Large intestine (tissue), 3 donors: Measurements from ENCODE around the gene EIF4G3. TPM values are rescaled to one million over a fixed set of nuclear protein-coding genes. Genes with fewer than 3 reads are reported as not detected.
"Not testable (repeated sequence)": the region's sequence is repeated elsewhere in the genome, so short reads cannot be mapped to it uniquely, and the experiment has no call there.

Experiments
- DNase-seq, 2 donors: peaks; one replicate each; pipeline versions ENCODE4 v3.0.0 to v3.0.0-alpha.2; 2013
- H3K27ac ChIP-seq: one replicate; pipeline ENCODE4 v1.5.1; 2013; ENCODE audit warnings: low read length
- H3K27me3 ChIP-seq: 2 replicates; pipeline ENCODE4 v1.6.1; 2013; ENCODE audit warnings: low read length; ENCODE audit not compliant: control insufficient read depth, insufficient read depth
- H3K36me3 ChIP-seq: 2 replicates; pipeline ENCODE4 v1.6.1; 2013; ENCODE audit warnings: low read length; ENCODE audit not compliant: control insufficient read depth, insufficient read depth
- H3K4me1 ChIP-seq: one replicate; pipeline ENCODE4 v1.6.1; 2013; ENCODE audit warnings: low read length; ENCODE audit not compliant: control insufficient read depth, insufficient read depth
- H3K4me3 ChIP-seq: one replicate; pipeline ENCODE4 v1.5.1; 2013; ENCODE audit warnings: low read length
- H3K9me3 ChIP-seq: one replicate; pipeline ENCODE4 v1.6.1; 2013; ENCODE audit warnings: mild to moderate bottlenecking, low read depth, low read length, moderate library complexity; ENCODE audit not compliant: control insufficient read depth
- WGBS: methylation state at CpG from one replicate; pipeline ENCODE4 v1.1.5; 2013; ENCODE audit warnings: low lambda C conversion rate; ENCODE audit not compliant: insufficient coverage; 5-methylcytosine and 5-hydroxymethylcytosine counted together
- polyA plus RNA-seq: library from polyadenylated mRNA; unstranded; fragments of 120-200 nt; gene quantifications from one replicate; pipeline ENCODE4 v1.2.1, GENCODE V29; 2013

The EIF4G3 gene
- polyA plus RNA-seq, 1 donor = 37.8 TPM

GRCh38 chr1:21173096-21173495, 3.6 kb downstream of the EIF4G3 start:
- not testable (repeated sequence) for H3K36me3 ChIP-seq, H3K9me3 ChIP-seq, DNase-seq, H3K4me3 ChIP-seq, H3K27ac ChIP-seq, H3K27me3 ChIP-seq
- no CpG with 5 or more reads among the region's 12 CpGs for whole genome bisulfite sequencing
- peaks cover 10% of the 10 kb centered on the region for H3K4me1 ChIP-seq

GRCh38 chr1:21170837-21171236, 5.9 kb downstream of the EIF4G3 start:
- DNase-seq, H3K27ac ChIP-seq, H3K9me3 ChIP-seq, H3K27me3 ChIP-seq, H3K4me3 ChIP-seq, H3K4me1 ChIP-seq: not testable (repeated sequence)
- WGBS = no CpG with 5 or more reads among the region's 4 CpGs
- peaks cover 14% of the 10 kb centered on the region for H3K36me3 ChIP-seq

GRCh38 chr1:21168444-21168843, 8.3 kb downstream of the EIF4G3 start:
- Histone ChIP-seq H3K9me3 (no peaks in the 10 kb centered on the region), H3K27me3 (no peaks in the 10 kb centered on the region), H3K4me1 (peaks cover 5% of the 10 kb centered on the region), H3K4me3 (no peak overlapping the region), H3K36me3 (peaks cover 19% of the 10 kb centered on the region), H3K27ac (no peak overlapping the region)
- DNase-seq = no peak
- WGBS = no CpG with 5 or more reads among the region's 2 CpGs

GRCh38 chr1:21165646-21166045, 11.1 kb downstream of the EIF4G3 start:
- Histone ChIP-seq H3K4me1 (no peaks in the 10 kb centered on the region), H3K9me3 (no peaks in the 10 kb centered on the region), H3K27ac (no peak overlapping the region), H3K27me3 (no peaks in the 10 kb centered on the region), H3K36me3 (peaks cover 25% of the 10 kb centered on the region), H3K4me3 (no peak overlapping the region)
- WGBS = 100% methylated on average over 1 of the region's 1 CpG
- no peak for DNase-seq

- WGBS = no CpG with 5 or more reads among the region's 2 CpGs
- Histone ChIP-seq H3K27ac (no peak overlapping the region), H3K4me1 (no peaks in the 10 kb centered on the region), H3K27me3 (no peaks in the 10 kb centered on the region), H3K9me3 (no peaks in the 10 kb centered on the region), H3K36me3 (peaks cover 25% of the 10 kb centered on the region), H3K4me3 (no peak overlapping the region)
- DNase-seq = no peak
Observed at GRCh38 chr1:21165076-21165475, 11.6 kb downstream of the EIF4G3 start.

- Histone ChIP-seq H3K27ac (no peak overlapping the region), H3K9me3 (no peaks in the 10 kb centered on the region), H3K36me3 (peaks cover 27% of the 10 kb centered on the region), H3K4me1 (no peaks in the 10 kb centered on the region), H3K27me3 (no peaks in the 10 kb centered on the region), H3K4me3 (no peak overlapping the region)
- WGBS = no CpG with 5 or more reads among the region's 8 CpGs
- no peak for DNase-seq
Observed at GRCh38 chr1:21164266-21164665, 12.4 kb downstream of the EIF4G3 start.

GRCh38 chr1:21162740-21163464, 13.8 kb downstream of the EIF4G3 start:
- Histone ChIP-seq H3K4me1 (no peaks in the 10 kb centered on the region), H3K36me3 (peaks cover 23% of the 10 kb centered on the region), H3K9me3 (no peaks in the 10 kb centered on the region), H3K4me3 (no peak overlapping the region), H3K27ac (no peak overlapping the region), H3K27me3 (no peaks in the 10 kb centered on the region)
- no peak for DNase-seq

GRCh38 chr1:21161842-21162241, 14.9 kb downstream of the EIF4G3 start:
- H3K36me3 ChIP-seq = peaks cover 20% of the 10 kb centered on the region
- no peaks in the 10 kb centered on the region for H3K4me1 ChIP-seq
- WGBS = no CpG with 5 or more reads among the region's 6 CpGs
- H3K4me3 ChIP-seq = no peak overlapping the region
- H3K9me3 ChIP-seq = no peaks in the 10 kb centered on the region
- no peak for DNase-seq
- no peak overlapping the region for H3K27ac ChIP-seq
- no peaks in the 10 kb centered on the region for H3K27me3 ChIP-seq

- 57% methylated on average over 1 of the region's 3 CpGs for WGBS
- Histone ChIP-seq H3K9me3 (no peaks in the 10 kb centered on the region), H3K4me3 (no peak overlapping the region), H3K4me1 (no peaks in the 10 kb centered on the region), H3K36me3 (peaks cover 16% of the 10 kb centered on the region), H3K27me3 (no peaks in the 10 kb centered on the region), H3K27ac (no peak overlapping the region)
- no peak for DNase-seq
Observed at GRCh38 chr1:21160263-21160796, 16.4 kb downstream of the EIF4G3 start.

GRCh38 chr1:21157868-21158267, 18.8 kb downstream of the EIF4G3 start:
- no peak for DNase-seq
- no peaks in the 10 kb centered on the region for H3K4me1 ChIP-seq
- peaks cover 11% of the 10 kb centered on the region for H3K36me3 ChIP-seq
- no peak overlapping the region for H3K4me3 ChIP-seq
- WGBS = no CpG with 5 or more reads among the region's 3 CpGs
- H3K27ac ChIP-seq = no peak overlapping the region
- no peaks in the 10 kb centered on the region for H3K9me3 ChIP-seq
- H3K27me3 ChIP-seq = no peaks in the 10 kb centered on the region

GRCh38 chr1:21157054-21157453, 19.6 kb downstream of the EIF4G3 start:
- peaks cover 11% of the 10 kb centered on the region for H3K36me3 ChIP-seq
- H3K9me3 ChIP-seq = no peaks in the 10 kb centered on the region
- no peak overlapping the region for H3K4me3 ChIP-seq
- H3K27me3 ChIP-seq = no peaks in the 10 kb centered on the region
- DNase-seq = no peak
- no peak overlapping the region for H3K27ac ChIP-seq
- H3K4me1 ChIP-seq = no peaks in the 10 kb centered on the region
- 100% methylated on average over 2 of the region's 3 CpGs for WGBS
